GM21786 (cell line): Measurements from ENCODE around the gene NCLN.
"Not testable (repeated sequence)": the region's sequence is repeated elsewhere in the genome, so short reads cannot be mapped to it uniquely, and the experiment has no call there.

Source experiments
- ATAC-seq: cut with Tn5 transposase; IDR thresholded peaks from one replicate; pipeline ENCODE4 v1.9.1; 2021; ENCODE audit not compliant: unreplicated experiment

NCLN gene

DNA sequence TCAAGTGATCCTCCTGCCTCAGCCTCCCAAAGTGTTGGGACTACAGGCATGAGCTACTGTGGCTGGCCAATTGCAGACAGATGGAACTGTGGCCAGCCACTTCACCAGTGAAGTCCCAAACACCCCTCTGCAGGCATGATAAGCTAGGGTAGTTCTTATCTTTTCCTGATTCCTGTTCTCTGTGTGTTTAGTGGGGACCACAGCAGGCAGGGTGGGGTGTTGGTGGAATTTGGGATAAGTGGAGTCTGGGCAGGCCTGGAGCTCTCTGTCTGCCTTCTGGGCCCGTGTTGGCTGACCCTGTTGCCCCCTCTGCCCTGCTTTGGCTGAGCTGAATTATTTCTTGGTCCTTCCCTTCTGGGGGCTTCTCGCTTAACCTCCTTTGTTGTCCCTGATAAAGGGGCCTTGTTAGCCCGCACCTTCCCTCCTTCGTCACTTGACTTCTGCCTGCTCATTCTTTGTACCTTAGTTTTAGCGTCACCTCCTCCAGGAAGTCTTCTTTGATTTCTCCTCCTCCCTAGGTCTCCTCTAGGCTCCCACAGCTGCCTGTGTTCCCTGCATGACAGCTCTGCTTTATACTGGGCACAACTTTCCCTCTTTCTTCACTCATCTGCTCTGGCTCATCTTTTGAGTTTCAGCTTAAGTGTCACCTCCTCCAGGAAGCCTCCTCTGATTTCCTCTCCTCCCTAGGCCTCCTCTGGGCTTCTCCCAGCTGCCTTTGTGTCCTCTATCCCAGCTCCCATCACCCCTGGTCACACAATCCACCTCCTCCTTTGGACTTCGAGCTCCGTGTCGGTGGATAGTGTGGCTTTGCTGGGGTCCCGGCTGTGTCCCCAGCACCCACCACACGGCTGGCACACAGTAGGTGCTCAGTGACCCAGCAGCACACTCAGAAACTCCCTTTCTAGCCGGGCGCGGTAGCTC lies 1.7 kb upstream of the NCLN start:
- ATAC-seq: no peak

DNA sequence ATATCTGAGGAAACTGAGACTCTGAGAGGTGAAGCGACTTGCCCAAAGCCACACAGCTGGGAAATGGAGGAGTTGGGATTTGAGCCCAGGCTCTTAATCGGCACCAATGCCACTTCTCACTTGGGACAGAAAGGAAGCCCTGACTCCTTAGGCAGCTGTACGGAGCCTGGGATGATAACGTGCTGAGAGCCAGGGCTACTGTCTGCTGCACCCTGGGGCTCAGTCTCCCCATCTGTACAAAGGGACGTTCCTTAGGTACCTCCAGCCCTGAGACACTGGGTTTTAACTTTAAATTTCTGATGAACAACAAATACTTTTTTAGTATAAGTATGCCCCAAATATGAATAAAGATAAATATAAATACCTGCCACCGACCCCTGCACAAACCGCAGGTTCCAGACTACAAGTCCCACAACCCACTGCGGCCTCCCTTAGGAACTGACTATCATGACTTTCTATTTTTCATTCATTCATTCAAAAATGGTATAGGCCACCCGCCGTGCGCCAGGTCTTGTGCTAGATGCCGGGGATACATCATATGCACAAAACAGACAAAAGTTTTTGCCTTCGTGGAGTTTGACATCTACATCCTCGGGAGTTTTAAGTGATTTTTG lies 776 bp upstream of the NCLN start:
- peak; percentile 26 for ATAC-seq

DNA sequence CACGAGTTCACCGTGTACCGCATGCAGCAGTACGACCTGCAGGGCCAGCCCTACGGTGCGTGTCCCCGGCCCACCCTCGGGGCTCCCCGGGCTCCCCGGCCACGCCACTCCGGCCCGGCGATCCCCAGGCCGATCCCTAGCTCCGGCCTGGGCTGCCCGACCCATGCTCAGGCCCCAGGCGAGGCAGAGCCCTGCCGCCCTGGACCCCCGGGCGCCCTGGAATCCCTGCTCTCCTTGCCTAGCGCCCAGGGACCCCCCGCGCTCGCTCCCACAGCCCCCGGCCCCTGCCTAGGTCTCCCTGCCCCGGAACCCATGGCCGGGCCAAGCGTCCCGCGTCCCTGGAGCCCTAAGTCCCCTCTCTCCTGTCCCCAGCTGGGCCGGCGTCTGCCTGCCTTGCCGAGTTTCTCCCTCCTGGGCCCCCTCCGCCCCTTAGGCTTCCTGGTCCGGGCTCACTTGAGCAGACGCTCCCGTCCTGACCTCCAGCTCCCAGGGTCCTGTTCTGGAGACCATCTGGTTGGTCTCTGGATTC lies 494 bp downstream of the NCLN start:
- ATAC-seq: peak; percentile 11

DNA sequence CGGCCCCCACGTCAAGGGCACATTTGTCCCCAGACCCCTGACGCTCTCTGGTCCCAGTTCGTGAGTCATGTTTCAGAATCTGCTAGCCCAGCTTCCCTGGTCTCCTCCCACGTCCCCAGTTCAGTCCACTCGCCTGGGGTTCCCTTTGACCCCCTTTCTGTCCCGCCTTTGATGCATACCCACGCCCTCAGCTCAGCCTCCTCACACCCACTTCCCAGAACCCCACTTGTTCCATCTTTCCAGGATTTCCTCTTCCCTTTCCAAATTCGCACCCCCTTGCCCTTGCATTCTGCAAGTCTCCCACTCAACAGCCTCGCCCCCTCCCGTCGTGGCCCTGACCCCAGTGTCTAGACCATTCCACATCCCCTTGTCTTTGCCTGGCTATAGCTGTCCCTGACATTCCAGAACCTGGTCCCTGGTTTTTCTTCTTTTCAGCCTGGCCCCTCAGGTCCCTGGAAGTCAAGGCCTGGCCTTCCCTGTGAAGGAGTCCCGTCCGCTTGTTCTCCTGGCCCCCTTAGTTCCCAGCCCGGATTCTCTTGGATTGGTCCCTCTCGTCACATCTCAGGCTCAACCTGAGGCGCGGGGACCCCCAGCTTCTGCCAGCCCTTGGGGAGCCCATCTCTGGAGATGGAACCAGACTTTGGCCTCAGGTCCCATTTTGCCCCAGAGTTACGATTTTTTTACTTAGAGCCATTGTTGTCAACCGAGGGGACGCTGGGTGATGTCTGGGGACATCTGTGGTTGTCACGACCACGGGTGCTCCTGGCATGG lies 1.3 kb downstream of the NCLN start:
- no peak for ATAC-seq

DNA sequence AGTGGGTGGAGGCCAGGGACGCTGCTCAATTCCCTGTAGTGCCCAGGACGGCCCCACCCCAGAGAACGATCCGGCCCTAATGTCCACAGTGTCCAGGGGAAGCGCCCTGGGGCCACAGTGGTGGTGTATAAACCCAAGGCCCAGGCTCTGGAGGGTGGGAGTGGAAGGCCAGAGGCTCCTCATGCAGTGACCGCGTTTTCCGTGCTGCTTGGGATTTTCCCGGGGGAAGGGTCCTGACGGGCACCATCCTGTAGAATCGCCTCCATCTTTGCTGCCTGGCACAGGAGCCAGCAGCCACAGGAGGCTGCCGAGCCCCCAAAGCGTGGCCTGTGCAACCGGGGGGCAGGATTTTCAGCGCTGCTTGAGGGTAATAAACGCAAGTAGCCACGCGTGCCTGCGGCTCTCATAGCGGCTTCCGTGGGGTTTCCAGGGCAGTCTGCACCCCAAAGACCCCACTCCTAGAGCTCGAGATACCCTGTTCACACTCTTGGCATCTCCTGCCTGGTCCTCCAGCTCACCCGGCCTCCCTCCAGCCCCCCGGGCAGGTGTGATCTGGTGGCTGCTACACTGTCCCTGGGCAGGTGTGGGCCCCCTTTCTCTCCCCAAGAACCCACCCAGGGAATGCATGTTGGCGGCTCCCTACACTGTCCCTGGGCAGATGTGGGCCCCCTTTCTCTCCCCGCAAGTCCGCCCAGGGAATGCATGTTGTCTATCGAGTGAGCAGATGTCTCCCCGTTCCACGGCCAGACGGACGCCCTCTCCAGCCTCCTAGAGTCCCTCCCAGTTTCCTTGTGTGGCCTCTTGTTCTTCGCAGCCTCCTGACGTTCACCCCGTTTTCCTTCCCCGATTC lies 2.2 kb downstream of the NCLN start:
- no peak for ATAC-seq

DNA sequence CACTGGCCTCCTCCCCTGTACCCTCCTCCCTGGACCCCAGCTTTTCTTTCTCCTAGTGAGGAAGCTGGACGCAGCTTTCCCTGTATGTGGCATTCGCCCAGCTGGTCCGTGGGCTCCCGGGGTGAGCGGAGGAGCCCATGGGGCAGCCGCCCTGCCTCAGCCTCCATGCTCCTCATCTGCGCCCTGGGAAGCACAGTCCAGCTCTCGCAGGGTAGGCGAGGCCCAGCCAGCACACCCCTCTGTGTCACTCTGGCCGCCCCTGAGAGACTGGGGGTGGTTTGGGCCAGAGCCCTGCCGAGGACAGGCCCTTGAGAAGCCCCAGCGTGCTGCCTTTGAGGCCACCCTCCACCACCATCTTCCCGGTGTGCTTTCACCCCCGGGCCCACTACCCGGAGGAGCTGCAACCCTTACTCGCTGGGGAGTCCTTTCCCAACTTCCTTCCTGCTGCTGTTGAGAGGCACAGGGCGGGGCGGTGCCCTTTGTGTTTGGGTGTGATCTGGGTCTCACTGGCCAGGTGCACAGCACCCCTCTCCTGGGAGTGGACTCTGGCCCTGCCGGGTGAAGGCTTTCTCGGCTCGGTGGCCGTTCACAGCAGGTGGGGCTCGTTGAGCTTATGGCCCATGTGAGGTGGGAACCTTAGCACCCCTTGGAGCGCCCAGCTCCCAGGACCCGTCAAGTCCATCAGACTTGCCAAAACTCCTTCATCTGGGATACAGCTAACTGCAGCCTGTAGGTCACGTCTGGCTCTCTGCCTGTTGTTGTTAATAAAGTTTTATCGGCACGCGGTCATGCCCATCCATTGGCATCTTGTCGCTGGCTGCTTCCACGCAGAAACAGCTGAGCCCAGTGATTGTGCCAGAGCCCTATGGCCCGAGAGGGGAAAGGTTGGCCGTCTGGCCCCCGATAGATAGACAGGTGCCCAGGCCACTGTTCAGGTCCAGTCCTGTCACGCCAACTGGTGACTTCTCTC lies 3.2 kb downstream of the NCLN start:
- no peak for ATAC-seq

DNA sequence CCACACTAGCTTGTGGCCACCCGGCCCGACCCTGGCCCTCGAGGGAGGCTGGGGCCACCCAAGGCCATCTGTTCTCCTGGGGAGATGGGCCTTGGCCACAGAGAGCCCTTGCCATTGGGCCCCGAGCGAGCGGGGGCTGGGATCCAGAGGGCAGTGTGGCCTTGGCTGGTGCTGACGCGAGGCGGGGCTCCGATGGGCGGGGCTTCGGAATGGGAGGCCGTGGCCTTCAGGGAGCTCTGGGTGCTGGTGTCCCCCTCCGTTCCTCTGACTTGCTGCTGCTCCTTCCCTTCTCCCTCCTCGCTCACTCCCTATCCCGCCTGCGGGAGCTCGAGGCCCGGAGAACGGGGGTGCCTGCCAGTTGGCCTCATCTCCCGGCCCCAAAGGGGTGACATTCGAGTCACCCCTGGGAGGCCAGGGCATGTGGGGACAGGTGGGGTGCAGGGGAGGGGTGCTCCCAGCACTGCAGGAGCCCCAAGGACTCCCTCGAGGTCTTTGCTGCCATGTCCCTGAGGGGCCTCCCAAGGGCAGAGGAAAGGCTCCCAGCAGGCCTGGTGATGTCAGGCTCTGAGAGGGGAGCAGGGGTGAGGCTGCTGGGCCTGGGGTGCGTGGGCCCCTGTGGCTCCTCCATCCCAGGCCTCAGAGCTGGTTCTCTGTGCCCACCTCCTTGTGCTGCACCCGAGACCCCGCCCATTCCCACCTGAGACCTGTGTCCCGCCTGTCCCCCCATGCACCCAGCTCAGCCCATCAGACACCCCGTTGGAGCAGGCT lies 4.2 kb downstream of the NCLN start:
- ATAC-seq: no peak

DNA sequence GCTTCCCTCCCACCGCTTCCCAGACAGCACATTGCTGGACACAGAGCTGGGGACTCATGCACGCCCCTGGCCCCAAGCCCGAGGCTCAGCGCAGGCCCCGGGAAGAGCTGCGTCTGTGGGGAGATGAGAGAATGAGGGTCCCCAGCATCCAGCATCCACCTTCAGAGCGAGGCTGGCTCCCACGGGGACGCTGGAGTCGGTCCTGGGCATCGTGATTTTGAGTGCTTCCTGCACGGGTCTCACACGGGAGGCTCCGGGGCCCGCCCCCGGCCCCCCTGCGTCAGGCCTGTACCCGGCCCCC lies 4.7 kb downstream of the NCLN start:
- no peak for ATAC-seq

DNA sequence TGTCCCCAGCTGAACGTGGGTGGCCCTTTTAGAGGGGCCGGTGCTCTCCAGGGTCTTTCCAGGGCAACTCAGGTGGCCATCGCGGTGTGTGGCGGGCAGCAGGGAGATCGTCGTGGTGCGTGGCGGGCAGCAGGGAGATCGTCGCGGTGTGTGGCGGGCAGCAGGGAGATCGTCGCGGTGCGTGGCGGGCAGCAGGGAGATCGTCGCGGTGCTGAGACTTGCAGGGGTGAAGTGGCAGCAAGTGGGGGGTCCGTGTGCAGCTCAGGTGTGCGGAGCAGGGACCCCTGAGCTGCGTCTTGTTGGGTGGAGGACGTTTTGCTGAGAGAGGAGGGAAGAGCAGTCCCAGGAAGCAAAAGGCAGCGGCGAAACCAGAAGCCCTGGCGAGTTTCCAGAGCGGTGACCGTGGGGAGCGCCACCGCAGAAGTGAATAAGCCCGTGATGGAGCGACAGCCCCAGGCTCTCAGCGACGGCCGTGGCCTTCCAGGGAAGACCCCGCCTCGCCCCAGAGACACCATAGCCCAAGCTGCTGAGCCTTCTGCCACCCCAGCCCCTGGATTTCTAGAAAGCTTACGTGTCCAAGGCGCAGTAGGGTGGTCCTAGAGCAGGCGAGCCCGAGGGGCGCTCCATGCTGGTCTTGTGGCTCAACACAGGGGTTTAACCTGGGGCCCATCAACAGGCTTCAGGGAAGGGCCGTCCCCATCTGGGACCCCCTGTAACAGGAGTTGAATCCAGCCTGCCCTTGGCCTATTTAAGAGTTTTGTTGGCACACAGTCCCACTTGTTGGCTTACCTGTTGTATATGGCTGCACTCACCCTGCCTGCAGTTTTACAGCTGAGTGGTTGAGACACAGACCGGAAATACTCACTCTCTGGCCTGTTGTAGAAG lies 5.4 kb downstream of the NCLN start:
- no peak for ATAC-seq

DNA sequence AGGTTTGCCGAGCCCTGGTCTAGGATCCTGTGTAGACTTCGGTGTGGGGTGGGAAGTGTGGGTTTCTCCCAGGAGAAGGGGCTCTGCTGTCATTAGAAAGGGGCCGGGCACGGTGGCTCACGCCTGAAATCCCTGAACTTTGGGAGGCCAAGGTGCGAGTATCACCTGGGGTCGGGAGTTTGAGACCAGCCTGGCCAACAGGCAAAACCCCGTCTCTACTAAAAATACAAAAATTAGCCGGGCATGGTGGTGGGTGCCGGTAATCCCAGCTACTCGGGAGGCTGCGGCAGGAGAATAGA lies 6.0 kb downstream of the NCLN start:
- not testable (repeated sequence) for ATAC-seq

DNA sequence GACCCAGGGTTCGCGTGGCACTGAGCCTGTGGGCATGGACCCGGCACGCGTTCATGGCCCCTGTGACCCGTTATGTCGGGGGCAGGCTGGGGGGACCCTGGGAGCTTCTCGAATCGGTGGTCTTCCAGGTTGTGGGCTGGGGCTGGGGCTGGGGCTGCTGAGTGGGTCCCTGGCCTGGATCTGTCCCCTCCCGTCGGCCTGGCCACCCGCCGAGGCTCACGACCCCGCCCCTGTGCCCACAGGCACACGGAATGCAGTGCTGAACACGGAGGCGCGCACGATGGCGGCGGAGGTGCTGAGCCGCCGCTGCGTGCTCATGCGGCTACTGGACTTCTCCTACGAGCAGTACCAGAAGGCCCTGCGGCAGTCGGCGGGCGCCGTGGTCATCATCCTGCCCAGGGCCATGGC lies 6.5 kb downstream of the NCLN start:
- no peak for ATAC-seq

DNA sequence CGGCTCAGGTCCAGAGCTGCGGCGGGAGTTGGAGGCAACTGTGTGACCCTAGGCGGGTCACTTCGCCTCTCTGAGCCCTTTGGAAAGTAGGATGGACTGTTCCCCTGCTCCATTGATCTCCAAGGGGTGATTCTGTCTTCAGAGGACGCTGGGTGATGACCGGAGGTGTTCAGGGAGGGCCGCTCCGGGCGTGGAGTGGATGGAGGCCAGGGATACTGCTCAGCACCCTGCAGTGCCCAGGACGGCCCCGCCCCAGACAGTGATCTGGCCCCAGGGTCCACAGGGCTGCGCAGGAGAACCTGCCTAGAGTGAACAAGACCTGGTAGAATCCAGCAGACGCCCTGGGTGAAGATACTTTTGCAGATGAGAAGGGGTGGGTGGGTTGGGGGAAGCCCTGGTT lies 7.0 kb downstream of the NCLN start:
- no peak for ATAC-seq

DNA sequence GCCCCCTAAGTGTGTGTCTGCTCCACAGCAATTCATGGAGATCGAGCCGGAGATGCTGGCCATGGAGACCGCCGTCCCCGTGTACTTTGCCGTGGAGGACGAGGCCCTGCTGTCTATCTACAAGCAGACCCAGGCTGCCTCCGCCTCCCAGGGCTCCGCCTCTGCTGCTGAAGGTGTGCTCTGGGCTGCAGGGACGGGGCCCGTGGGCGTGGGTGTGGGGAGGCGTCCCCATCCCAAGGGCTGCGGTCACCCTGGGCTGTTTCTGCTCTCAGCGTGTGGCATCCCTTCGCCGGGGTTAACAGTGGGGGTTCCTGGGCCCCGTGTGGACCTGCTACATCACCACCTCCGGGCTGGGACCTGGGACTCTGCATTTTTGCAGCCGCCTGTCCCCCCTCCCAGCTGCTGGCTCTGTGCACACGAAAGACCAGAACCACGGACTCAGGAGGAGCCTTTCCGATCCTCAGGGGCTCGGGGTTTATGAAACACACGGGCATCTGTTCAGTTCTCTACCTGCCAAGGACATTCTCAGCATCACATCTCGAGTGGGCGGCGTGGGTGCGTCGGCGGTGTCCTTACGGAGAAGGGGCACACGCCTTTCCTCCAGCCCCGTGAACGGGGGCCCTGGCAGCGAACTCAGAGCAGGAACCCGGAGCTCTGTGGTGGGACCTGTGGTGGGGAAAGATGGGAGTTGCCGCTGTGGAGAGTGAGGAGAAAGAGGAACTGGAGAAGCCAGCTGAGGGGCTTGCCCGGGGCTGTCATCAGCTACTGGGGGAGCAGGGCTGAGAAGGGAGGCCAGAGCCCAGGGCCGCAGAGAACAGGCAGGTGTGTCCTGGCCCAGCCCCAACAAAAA lies 7.8 kb downstream of the NCLN start:
- no peak for ATAC-seq

DNA sequence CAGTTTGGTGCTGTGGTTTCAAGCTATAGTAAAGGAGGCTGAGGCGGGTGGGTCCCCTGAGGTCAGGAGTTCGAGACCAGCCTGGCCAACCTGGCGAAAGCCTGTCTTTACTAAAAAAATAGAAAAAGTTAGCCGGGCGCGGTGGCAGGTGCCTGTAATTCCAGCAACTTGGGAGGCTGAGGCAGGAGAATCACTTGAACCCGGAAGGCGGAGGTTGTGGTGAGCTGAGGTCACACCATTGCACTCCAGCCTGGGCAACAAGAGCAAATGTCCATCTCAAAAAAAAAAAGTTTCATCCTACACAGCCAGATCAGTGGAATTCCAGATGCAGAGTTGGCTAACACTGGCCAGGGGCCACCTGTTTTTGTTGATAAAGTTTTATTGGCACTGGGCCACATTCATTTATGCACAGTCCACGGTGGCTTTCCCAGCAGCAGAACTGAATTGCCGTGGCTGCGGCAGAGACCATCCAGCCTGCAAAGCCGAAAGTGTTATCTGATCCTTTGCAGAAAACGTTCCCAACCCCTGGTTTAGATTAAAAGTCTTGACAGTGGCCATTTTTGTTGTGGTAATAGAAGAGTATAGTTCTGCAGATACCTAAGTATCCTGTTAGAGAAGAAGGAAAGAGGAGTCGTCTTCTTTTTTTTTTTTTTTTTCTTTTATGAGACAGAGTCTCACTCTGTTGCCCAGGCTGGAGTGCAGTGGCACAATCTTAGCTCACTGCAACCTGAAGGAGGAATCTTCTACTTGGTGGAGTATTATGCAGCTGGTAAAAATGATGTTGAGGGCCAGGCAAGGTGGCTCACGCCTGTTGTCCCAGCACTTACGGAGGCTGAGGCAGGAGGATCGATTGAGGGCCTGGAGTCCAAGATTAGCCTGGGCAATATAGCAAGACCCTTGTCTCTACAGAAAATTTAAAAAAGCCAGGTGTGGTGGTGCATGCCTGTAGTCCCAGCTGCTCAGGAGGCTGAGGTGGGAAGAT lies 8.7 kb downstream of the NCLN start:
- ATAC-seq: no peak

DNA sequence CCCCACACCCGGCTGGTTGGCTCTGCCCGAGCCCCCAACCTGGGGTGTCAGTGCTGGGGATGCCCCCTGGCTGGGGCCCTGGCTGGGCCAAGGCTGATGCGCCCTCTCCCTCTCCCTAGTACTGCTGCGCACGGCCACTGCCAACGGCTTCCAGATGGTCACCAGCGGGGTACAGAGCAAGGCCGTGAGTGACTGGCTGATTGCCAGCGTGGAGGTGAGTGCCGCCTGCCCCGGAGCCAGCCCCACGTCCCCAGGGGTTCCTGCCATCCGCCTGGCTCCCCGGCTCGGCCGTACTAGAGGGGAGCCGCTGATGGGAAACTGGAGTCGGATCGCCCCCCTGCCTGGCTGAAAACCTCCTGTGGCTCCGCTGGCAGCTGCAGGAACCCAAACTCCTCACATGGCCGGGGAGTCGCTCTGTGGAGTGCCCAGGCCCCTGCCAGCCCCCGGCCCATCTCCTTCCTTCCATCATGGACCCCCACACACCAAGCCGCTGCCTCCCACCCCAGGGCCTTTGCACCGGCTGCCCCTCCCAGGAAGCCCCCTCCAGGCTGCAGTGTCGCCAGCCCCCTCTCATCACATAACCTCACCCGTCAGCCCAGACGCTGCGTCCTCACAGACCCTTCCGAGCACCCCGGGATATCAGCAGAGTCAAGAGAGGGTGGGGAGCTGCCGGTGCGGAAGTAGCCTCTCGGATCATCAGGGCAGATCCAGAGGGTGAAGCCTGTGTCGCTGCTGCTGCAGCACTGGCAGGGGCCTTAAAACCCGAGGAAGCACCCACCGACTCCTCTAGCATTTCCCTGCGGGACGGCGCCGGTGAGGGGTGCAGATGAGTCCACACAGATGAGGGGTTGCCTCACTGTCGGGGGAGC lies 10.6 kb downstream of the NCLN start:
- no peak for ATAC-seq
